ENCODE measurements around the gene HGS.
A peak's percentile ranks its signal among the peaks of the same experiment; 100 is the strongest.

The HGS gene, protein sequence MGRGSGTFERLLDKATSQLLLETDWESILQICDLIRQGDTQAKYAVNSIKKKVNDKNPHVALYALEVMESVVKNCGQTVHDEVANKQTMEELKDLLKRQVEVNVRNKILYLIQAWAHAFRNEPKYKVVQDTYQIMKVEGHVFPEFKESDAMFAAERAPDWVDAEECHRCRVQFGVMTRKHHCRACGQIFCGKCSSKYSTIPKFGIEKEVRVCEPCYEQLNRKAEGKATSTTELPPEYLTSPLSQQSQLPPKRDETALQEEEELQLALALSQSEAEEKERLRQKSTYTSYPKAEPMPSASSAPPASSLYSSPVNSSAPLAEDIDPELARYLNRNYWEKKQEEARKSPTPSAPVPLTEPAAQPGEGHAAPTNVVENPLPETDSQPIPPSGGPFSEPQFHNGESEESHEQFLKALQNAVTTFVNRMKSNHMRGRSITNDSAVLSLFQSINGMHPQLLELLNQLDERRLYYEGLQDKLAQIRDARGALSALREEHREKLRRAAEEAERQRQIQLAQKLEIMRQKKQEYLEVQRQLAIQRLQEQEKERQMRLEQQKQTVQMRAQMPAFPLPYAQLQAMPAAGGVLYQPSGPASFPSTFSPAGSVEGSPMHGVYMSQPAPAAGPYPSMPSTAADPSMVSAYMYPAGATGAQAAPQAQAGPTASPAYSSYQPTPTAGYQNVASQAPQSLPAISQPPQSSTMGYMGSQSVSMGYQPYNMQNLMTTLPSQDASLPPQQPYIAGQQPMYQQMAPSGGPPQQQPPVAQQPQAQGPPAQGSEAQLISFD

DNA sequence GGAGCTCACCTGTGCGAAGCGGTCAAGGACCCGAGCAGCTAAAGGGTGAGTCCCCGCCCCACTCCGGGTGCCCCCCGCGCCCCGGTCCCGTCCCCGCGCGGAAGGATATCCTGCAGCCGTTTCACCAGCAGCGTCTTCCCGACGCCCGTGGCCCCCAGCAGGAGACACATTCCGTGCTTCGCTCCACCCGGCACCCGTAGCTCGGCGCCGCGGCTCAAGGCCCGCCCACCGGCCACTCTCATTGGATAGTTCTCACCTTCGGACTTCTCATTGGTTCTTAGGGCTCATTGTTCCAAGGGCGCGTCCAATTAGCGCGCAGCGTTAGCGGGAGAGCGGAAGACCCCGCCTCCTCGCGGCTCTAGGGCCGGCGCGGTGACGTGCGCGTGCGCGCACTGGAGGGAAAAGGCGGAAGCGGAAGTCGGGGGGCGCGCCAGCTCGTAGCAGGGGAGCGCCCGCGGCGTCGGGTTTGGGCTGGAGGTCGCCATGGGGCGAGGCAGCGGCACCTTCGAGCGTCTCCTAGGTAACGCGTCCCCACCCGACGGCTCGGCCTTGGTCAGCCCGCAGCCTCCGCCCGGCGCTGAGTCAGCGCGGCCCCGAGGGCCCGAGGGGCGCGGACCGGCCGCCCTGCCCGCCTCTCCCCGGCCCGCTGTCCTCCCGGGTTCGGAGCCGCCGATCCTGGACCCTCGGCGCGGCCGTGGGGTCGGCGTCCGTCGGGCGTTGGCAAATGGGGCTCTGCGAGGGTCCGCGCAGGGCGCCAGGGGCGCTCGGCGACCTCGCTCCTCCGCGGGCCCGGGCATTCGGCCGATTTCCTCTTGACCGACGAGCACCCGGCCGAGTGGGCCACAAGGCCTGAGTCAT lies at the start of gene HGS, which contains the start of gene ARL16:
Gene HGS, plus strand, starts transcription at position 428 of the 858 bp plus-strand sequence. Its CDS starts 56 bp downstream, at position 484.
Gene ARL16, minus strand, starts transcription at position 214 of the 858 bp plus-strand sequence. Its CDS starts 44 bp downstream, at position 170.
- DNase-seq = peak; percentile 100

DNA sequence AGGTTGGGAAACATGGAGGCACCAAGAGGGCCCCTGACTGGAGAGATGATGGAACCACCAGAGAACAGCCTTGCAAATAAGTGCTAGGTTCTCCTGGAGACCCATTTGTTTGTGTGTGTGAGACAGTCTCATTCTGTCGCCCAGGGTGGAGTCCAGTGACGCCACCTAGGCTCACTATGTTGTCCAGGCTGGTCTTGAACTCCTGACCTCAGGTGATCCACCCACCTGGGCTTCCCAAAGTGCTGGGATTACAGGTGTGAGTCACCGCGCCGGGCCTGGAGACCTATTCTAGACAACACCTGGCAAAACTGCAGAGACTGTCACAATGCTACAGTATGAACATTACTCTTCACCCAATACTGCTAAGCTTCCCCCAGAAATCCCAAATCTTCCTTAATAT lies 48.4 kb upstream of the HGS start:
- DNase-seq = no peak

DNA sequence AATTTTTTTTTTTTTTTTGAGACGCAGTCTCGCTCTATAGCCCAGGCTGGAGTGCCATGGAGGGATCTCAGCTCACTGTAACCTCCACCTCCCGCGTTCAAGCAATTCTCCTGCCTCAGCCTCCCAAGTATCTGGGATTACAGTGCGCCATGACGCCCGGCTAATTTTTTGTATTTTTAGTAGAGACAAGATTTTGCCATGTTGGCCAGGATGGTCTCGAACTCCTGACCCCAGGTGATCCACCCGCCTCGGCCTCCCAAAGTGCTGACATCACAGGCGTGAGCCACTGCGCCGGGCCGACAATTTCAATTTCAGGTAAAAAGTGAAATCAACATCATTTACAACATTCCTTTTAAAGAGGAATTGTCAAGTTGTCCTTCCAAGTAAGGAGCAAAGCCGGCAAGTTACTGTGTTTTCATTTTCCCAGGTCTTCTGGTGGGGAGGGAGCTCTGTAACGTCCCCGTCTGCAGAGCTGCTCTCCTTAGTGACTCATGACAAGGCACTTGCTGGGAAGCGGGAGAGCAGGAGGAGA lies 47.8 kb upstream of the HGS start:
- peak; percentile 42 to 58 (median 53) for DNase-seq

DNA sequence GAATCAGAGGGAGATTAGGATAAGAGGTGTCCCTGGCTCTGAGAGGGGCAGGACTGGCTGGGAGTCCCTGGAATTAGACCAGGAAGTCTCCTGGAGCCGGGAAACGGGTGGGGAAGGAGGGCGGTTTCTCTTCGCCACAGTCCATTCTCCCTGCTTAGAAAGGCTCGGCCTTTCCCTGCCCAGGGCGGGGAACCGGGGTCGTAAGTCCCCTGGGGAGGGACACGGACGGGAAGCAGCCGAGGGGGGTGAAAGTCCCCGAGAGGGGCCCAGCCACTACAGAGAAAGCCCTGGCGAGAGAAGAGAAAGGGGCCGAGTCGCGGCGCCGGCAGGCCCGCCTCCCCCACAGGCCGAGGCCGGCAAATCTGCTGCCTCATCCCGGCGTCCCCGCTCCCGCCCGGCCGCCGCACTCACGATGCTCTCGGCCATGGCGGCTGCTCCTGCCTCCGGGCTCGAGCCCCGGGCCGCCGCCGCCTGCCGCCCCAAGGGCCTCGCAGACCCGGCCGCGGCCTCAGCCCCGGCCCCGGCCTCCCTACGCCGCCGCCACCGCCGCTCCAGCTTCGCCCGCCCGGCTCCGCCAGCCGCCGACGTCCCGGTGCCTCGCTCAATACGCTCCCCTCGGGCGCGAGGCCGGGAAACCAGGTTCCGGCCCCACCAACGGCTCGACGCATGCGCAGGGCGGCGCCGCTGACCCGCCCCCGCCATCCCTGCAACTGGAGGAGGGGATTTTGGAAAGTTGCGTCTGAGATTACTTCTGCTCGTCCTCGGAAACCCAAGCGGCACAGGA lies 47.1 kb upstream of the HGS start, which contains the start of the genes NPLOC4 and TSPAN10:
Gene NPLOC4, minus strand, starts transcription at position 608 of the 784 bp plus-strand sequence. Its CDS starts 182 bp downstream, at position 426.
Gene TSPAN10, plus strand, starts transcription at position 692 of the 784 bp plus-strand sequence. CDS start 5,217 bp downstream, outside the sequence.
- DNase-seq = peak; percentile 96 to 98 (median 98)

DNA sequence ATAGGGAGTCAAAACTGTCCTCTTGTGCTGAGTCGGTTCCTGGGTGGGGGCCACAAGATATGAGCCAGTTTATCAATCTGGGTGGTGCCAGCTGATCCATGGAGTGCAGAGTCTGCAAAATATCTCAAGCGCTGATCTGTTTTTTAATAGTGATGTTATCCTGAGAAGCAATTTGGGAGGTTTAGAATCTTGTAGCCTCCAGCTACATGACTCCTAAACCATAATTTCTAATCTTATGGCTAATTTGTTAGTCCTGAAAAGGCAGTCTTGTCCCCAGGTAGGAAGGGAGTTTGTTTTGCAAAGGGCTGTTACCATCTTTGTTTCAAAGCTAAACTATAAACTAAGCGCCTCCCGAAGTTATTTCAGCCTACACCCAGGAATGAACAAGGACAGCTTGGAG lies 45.1 kb upstream of the HGS start:
- DNase-seq = no peak

DNA sequence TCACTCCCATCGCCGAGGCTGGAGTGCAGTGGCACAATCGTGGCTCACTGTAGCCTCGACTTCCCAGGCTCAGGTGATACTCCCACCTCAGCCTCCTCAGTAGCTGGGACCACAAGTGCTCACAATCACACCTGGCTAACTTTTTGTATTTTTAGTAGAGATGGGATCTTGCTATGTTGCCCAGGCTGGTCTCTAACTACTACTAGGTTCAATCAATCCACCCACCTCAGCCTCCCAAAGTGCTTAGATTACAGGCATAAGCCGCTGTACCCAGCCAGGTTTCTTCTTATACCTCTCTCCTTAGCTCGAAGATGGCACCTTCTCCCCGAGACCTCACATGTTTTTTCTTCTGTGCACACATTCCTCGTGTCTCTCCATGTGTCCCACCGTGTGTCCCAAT lies 43.8 kb upstream of the HGS start:
- DNase-seq = no peak

DNA sequence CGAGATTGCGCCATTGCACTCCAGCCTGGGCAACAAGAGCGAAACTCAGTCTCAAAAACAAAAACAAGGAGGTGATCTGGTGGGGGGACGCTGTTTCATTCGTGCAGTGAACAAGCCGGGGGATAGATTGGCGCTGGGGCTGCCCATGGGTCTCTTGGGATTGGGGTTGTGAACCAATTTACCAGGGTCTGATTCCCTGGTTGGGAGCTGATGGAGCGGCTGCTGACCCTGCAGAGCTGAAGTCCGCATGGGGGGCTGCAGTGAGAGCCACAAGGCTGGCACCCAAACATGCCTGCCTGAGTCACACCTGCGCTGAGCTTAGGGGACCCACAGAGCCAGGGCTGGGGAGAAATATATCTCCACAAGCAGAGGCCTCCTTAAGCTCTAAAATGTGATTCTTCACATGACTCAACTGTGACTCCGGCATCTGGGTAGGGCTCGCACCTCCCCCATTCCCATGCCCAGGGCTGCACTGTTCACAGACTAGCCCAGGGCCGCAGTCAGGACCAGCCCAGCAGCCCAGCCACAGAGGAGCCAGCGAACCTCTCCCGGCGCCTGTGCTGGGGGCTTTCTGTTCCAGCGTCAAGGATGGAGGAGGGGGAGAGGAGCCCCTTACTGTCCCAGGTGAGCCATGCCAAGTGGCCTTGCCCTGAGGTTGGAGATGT lies 41.9 kb upstream of the HGS start:
- DNase-seq = no peak

DNA sequence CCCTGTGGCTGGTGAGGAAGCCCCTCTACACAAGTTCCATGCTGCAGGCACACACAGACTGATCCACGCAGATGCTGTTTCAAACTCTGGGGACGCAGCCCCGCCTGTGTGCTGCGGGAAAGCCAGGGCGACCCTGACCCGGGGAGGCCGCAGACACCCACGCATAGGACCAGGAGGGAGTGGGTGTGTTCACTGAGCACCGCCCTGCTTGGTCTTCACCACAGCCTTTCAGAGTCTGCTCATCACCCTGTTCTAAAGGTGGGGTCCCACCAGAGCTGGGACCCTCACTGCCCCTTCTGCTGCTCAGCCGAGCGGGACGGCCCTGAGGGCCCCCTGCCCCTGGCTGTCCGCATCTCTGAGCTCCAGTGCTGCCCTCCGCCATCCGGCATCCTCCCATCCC lies 39.3 kb upstream of the HGS start:
- no peak for DNase-seq

DNA sequence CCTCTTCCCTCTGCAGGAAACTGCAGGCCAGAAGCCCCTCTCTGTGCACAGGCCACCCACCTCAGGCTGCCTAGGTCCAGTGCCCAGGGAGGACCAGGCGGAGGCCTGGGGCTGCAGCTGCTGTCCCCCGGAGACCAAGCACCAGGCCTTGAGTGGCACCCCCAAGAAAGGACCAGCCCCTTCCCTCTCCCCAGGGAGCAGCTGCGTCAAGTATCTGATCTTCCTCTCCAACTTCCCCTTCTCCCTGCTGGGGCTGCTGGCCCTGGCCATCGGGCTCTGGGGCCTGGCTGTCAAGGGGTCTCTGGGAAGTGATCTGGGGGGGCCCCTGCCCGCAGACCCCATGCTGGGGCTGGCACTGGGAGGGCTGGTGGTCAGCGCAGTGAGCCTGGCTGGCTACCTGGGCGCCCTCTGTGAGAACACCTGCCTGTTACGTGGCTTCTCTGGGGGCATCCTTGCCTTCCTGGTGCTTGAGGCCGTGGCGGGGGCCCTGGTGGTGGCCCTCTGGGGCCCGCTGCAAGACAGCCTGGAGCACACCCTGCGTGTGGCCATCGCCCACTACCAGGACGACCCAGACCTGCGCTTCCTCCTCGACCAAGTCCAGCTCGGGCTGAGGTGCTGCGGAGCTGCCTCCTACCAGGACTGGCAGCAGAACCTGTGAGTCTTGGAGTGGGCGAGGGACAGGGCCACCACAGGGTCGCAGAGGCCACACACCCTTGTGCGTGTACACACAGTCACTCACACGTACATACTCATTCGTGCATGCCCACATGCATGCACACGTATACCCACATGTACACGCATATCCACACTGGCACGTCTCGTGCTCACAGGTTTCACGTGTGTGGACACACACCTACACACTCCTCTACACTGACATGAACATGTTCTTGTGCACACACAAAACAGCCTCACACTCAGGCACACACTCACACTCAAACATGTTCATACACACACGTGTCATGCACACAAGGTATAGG lies 38.5 kb upstream of the HGS start:
- no peak for DNase-seq

DNA sequence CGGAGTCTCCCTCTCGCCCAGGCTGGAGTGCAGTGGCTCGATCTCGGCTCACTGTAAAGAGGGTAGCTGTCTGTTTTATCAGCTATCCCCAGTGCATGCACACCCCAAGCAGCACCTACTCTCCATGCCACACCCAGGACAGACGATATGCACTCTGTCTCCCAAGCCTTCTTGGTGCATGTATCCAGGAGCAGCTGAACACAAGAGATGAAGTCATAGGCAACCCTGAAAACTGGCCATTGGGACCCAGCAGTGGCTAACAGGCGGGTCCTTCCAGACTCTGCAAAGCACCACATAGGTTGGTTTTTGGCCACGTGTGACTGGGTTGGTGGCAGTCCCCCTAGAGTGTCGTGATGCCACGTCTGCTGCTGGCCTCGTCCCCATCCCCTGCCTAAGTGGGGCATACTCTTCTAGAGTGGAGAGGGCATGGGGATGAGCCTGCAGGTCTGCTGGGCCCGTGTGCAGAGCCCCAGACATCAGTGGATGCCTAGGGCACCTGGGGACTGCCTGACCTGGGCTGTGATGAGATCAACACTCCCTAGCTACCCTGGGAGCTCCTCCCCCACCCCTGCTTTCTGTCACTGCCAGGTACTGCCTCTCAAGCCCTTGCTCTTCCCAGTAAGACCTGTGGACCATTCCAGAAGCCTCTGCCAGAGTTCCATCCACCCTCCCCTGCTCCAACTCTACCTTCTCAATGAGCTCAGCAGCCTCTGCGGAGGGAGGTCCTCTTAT lies 36.8 kb upstream of the HGS start:
- no peak for DNase-seq

DNA sequence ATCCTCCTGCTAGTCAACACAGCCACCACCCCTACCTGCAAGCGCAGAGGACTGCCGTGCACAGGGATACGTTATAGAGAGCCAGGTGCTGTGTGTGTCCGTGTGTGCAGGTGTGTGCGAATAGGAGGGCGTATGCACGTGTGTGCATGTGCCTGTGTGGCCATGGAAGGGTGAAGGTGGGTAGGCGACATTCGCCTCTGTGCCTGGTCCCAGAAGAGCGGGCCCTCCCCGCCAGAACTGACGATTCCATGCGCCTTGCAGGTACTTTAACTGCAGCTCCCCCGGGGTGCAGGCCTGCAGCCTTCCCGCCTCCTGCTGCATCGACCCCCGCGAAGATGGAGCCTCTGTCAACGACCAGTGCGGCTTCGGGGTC lies 36.2 kb upstream of the HGS start:
- no peak for DNase-seq

DNA sequence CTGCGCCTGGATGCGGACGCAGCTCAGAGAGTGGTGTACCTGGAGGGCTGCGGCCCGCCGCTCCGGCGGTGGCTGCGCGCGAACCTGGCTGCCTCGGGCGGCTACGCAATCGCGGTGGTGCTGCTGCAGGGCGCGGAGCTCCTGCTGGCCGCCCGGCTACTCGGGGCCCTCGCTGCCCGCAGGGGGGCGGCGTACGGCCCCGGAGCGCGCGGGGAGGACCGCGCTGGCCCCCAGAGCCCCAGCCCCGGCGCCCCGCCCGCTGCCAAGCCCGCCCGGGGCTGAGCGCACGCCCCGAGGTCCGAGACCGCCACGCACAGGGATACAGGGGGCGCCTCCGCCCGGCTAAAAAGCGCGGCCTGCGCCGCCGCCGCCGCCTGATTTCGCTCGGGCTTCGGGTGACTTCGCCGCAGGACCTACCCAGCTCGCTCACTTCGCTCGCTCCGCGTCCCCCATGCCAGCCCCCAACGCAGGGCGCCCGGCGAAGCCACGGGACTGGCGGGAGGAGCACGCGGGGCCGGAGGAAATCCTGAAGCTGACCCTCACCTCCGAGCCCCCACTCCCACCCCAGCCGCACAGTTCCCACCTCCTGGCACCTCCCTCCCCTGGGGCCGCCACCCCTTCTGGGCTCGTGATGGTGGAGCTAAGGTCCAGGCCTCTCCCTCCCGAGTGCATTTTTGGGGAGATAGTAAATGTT lies 35.7 kb upstream of the HGS start:
- DNase-seq = no peak

DNA sequence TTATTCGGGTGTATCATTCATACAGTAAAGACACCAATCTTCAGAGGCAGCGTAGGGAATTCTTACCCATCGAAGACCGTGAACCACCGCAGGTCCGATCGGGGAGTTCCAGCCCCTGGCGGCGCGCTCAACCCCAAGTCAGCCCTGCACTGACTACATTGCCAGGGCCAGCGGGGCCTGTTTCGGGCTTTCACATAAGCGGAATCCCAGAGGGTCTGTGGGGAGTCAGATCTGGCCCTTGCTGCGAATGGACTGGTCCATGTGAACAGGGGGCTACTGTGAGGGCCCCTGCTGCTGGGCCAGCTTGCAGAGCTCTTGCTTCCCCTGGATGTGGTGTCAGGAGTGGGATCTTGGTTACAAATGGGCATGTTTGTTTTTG lies 35.1 kb upstream of the HGS start:
- no peak for DNase-seq

DNA sequence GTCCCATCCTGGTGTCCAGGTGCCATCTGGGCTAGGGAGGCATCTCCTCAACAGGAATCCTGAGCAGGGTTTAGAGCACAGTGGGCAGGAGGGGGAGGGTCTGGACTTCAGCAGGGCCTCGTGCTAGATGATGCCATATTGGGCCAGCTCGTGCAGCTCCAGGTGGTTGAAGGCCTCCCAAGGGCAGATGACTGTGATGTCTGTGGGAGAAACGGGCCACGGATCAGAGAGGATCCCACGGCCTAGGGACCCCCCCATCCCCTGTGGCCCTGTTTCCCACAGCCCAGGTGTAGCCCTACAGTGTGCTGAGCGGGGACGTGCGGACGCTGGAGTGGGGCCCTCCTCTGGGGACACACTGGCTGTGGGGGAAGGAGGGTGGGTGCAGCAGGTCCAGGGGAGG lies 32.9 kb upstream of the HGS start:
- no peak for DNase-seq

DNA sequence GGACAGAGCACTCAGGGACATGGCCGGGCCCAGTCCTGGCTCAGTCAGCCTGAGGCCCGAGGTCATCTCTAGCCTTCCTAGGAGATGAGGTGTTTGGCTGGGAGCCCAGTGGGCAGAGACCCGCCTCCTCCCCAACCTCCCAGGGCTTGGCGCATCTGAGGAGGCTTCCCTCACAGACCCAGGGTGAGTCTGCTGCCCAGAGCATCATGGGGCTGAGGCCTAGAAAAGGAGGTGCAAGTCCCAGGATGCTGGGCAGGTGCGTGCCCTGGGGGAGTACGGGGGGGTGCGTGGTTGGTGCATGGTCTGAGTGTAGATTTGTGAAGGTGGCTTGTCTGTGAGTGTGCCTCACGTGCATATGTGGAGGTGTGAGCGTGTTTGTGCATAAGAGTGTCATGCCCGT lies 32.1 kb upstream of the HGS start:
- DNase-seq = no peak

DNA sequence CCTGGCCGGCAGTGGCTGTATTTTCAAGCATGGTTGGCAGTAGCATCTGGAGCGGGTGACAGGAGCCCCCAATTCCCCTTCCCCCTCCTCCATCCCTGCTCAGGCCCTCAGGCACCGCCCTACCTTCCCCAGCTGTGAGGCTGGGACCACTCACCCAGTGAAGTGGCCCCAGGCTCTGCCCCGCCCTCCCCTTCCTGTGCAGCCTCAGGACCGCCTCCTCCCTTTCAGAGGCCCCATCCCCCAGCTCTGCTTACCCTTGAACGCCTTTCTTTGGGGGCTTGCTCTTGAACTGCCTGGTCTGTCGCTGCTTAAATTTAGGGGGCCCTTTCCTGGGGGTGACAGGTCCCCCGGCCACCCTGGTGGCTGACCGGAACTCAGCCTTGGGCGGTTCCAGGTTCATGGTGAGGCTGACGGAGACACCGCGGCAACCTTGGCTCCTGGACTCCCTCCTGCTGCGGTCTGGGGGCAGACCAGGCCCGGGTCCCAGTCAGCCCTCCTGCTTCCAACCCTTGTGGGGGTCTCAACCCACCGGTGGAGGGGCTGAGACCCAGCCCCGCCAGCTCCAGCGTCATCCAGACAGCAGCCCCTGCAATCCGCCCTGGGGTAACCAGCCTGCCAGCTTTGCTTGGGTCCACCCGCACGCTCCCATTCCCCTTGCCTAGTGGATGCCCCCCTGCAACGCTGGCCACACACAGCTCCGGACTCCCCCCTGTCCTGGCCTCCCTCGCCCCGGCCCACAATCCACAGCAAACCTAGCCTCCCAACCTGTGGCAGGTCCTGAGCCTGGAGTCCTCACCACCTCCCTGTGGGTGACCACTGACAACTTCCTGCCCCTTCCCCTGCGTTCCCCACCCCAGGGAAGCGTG lies 30.7 kb upstream of the HGS start:
- DNase-seq = no peak

DNA sequence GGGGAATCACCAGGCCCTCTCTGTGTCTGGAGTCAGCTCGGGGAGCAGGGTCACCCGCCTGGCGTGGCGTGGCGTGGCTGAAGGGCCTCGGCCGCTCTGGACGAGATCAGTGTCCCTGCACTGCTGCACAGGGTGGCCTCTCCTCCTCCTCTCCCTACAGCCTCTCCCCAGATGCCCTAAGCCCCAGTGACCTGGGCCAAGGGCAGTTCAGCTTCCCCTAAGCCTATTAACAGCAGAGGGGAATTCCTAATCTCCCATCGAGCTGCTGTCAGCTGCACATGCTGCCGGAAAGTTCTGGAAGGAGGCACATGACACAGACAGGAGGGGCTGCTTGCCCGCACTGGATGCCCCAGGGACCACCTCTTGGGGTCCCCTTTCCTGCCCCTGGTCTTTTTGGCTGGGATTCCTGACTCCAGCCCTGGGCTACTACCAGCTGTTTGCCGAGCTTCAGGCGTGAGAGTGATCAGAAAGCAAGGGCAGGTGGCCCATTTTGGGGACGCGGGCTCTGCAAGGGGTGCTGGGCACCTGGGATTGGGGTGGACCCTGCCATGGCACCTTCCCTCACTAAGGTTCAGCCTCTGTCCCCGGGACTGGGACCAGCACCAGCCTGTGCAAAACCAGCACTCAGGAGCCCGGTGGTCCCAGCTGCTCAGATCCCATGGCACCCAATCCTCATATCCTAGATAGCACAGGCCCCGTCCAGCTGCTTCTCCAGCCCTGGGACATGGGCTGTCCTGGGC lies 28.3 kb upstream of the HGS start:
- peak; percentile 57 to 77 (median 61) for DNase-seq
